ENCODE results near the gene TMEM158.

- TF ChIP-seq EZH2 (optimal IDR thresholded peaks at IDR 0.05; ENCODE audit: low read depth, low read length): no peak
- no peak for TF ChIP-seq EZH2phosphoT487 (IDR thresholded peaks at IDR 0.05; ENCODE audit: low read length)
Measured at GRCh38 chr3:45241206-45241605, 15.1 kb upstream of the TMEM158 start.
